ENCODE measurements around the gene ATP10D. TPM values are rescaled to one million over a fixed set of nuclear protein-coding genes. Genes with fewer than 3 reads are reported as not detected.

The ATP10D gene
- polyA plus RNA-seq, 1 of the 3 experiments (the other 2 are of a cell fraction) = 7.9 TPM

GRCh38 chr4:47484168-47484567, 907 bp upstream of the ATP10D start:
- WGBS (ENCODE audit: low lambda C conversion rate) = 95% methylated on average over 3 of the region's 3 CpGs
- TF ChIP-seq, protein P1, sequence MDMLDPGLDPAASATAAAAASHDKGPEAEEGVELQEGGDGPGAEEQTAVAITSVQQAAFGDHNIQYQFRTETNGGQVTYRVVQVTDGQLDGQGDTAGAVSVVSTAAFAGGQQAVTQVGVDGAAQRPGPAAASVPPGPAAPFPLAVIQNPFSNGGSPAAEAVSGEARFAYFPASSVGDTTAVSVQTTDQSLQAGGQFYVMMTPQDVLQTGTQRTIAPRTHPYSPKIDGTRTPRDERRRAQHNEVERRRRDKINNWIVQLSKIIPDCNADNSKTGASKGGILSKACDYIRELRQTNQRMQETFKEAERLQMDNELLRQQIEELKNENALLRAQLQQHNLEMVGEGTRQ (IDR thresholded peaks at IDR 0.05; ENCODE audit: borderline replicate concordance, low read depth, low read length) = no peak
- TF ChIP-seq RAD21 (IDR thresholded peaks at IDR 0.05; ENCODE audit: low read length) = no peak
- TF ChIP-seq SMC3 (IDR thresholded peaks at IDR 0.05; ENCODE audit: low read depth, low read length) = no peak
- TF ChIP-seq EP300 (IDR thresholded peaks at IDR 0.05; ENCODE audit: borderline replicate concordance in 1 of 2, low read depth in 1 of 2, low read length in 1 of 2) = no peak
- no peak for TF ChIP-seq NRF1 (IDR thresholded peaks at IDR 0.05; ENCODE audit: low read depth, low read length)
- TF ChIP-seq POLR2AphosphoS5 (IDR thresholded peaks at IDR 0.05; ENCODE audit: low read depth, low read length) = no peak
- TF ChIP-seq REST (IDR thresholded peaks at IDR 0.05; ENCODE audit: low read depth, low read length) = no peak
- TF ChIP-seq MEF2A (IDR thresholded peaks at IDR 0.05; ENCODE audit: borderline replicate concordance, low read depth) = no peak
- TF ChIP-seq FOSL2 (IDR thresholded peaks at IDR 0.05; ENCODE audit: borderline replicate concordance, low read depth) = no peak
- no peak for TF ChIP-seq TAF1 (IDR thresholded peaks at IDR 0.05; ENCODE audit: borderline replicate concordance, low read depth, low read length)
- TF ChIP-seq, protein P2, sequence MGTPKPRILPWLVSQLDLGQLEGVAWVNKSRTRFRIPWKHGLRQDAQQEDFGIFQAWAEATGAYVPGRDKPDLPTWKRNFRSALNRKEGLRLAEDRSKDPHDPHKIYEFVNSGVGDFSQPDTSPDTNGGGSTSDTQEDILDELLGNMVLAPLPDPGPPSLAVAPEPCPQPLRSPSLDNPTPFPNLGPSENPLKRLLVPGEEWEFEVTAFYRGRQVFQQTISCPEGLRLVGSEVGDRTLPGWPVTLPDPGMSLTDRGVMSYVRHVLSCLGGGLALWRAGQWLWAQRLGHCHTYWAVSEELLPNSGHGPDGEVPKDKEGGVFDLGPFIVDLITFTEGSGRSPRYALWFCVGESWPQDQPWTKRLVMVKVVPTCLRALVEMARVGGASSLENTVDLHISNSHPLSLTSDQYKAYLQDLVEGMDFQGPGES (IDR thresholded peaks at IDR 0.05; ENCODE audit: low read depth, low read length) = no peak
- peaks cover 0 to 5% of the 10 kb centered on the region in 2 experiments for H3K36me3 ChIP-seq (replicated peaks in 1 of 2; ENCODE audit: control insufficient read depth in 1 of 2, insufficient read depth in 2 of 2, low read length in 1 of 2)
- H4K20me1 ChIP-seq (ENCODE audit: insufficient read depth) = no peaks in the 10 kb centered on the region
- no peak overlapping the region for H2AFZ ChIP-seq (ENCODE audit: low read depth)
- POLR2A ChIA-PET = no interaction called here
- peaks cover 6 to 7% of the 10 kb centered on the region in 2 experiments; a peak in 2 of 4 replicates for H3K4me1 ChIP-seq (ENCODE audit: control insufficient read depth in 1 of 2, insufficient read depth in 2 of 2, low read depth in 1 of 2, low read length in 1 of 2)
- no peaks in the 10 kb centered on the region for H3K9me3 ChIP-seq
- no peak for DNase-seq
- H3K27me3 ChIP-seq (ENCODE audit: insufficient read depth) = no peaks in the 10 kb centered on the region
- H3K9ac ChIP-seq = no peak overlapping the region
- peak overlapping the region in 1 of 2 experiments; percentile 96; a peak in 1 of 4 replicates for H3K27ac ChIP-seq (ENCODE audit: low read depth in 2 of 2, low read length in 1 of 2)
- peaks cover 28% of the 10 kb centered on the region for H3K79me2 ChIP-seq (ENCODE audit: insufficient read depth)
- H3K9me2 ChIP-seq = no peaks in the 10 kb centered on the region
- H3K4me3 ChIP-seq (ENCODE audit: low read depth in 2 of 2, low read length in 1 of 2) = no peak overlapping the region
- H3K4me2 ChIP-seq = no peak overlapping the region
- peaks cover 25% of the 10 kb centered on the region for H3F3A ChIP-seq (replicated peaks; ENCODE audit: insufficient read depth)
- CTCF ChIA-PET = interaction anchor here (1.4 to 1.8 kb wide), 2 partner anchors 49 to 79 kb away, joined by 4 read pairs; no protein-coding TSS in a partner anchor
